ENCODE data around the gene CORIN.

Gene CORIN

DNA sequence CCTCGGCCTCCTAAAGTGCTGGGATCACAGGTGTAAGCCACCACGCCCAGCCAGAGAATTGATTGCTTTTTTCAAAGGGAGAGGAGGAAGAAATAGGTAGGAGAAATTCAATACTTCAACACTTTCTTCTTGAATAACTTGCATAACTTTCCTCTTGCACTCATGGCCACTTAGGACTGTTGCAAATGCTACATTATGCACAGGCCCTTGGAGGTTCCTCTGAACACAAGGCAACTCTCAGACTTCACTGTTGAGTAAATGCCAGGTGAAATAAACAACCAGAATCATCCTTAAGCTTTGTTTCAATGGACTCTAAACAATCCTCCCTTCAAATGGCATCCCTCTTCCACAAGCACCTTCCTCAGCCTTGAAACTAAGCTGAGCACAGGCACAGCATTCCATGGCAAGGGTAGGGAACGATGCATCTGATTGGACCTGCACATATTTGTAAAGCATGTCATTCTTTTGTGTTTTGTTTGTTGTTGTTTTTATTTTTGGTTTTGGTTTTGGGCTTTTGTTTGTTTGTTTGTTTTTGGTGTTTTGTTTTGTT, 28.1 kb downstream of the CORIN start:
- no peak overlapping the region for H3K4me3 ChIP-seq (ENCODE audit: low read length in 2 of 2)
- H3K4me1 ChIP-seq (ENCODE audit: control insufficient read depth, insufficient read depth, low read length): no peaks in the 10 kb centered on the region
- no peak overlapping the region for H3K27ac ChIP-seq (ENCODE audit: low read length)
- no peaks in the 10 kb centered on the region for H3K9me3 ChIP-seq (ENCODE audit: control insufficient read depth in 2 of 2, low read length in 2 of 2)
- no peak overlapping the region for H3K9ac ChIP-seq (ENCODE audit: low read length in 2 of 2)
- no peaks in the 10 kb centered on the region for H3K27me3 ChIP-seq (ENCODE audit: control insufficient read depth in 1 of 2, insufficient read depth in 2 of 2, low read length in 2 of 2)
- H3K36me3 ChIP-seq (ENCODE audit: control insufficient read depth in 2 of 2, insufficient read depth in 2 of 2, low read length in 2 of 2): no peaks in the 10 kb centered on the region

- no peaks in the 10 kb centered on the region for H3K36me3 ChIP-seq (ENCODE audit: control insufficient read depth in 2 of 2, insufficient read depth in 2 of 2, low read length in 2 of 2)
- H3K9me3 ChIP-seq (ENCODE audit: control insufficient read depth in 2 of 2, low read length in 2 of 2): no peaks in the 10 kb centered on the region
- no peaks in the 10 kb centered on the region for H3K4me1 ChIP-seq (ENCODE audit: control insufficient read depth, insufficient read depth, low read length)
- H3K27ac ChIP-seq (ENCODE audit: low read length): no peak overlapping the region
- H3K27me3 ChIP-seq (ENCODE audit: control insufficient read depth in 1 of 2, insufficient read depth in 2 of 2, low read length in 2 of 2): no peaks in the 10 kb centered on the region
- H3K4me3 ChIP-seq (ENCODE audit: low read length in 2 of 2): no peak overlapping the region
- H3K9ac ChIP-seq (ENCODE audit: low read length in 2 of 2): no peak overlapping the region
These were observed 33.3 kb downstream of the CORIN start for GRCh38 chr4:47804598-47804997.

- H3K9me3 ChIP-seq (ENCODE audit: control insufficient read depth in 2 of 2, low read length in 2 of 2): no peaks in the 10 kb centered on the region
- H3K27ac ChIP-seq (ENCODE audit: low read length): no peak overlapping the region
- H3K36me3 ChIP-seq (ENCODE audit: control insufficient read depth in 2 of 2, insufficient read depth in 2 of 2, low read length in 2 of 2): no peaks in the 10 kb centered on the region
- no peaks in the 10 kb centered on the region for H3K27me3 ChIP-seq (ENCODE audit: control insufficient read depth in 1 of 2, insufficient read depth in 2 of 2, low read length in 2 of 2)
- no peak overlapping the region for H3K4me3 ChIP-seq (ENCODE audit: low read length in 2 of 2)
- H3K9ac ChIP-seq (ENCODE audit: low read length in 2 of 2): no peak overlapping the region
- H3K4me1 ChIP-seq (ENCODE audit: control insufficient read depth, insufficient read depth, low read length): no peaks in the 10 kb centered on the region
These were observed 36.3 kb downstream of the CORIN start for GRCh38 chr4:47801481-47802002.

- Histone ChIP-seq H3K9me3 (ENCODE audit: control insufficient read depth in 2 of 2, low read length in 2 of 2) (no peaks in the 10 kb centered on the region), H3K27me3 (ENCODE audit: control insufficient read depth in 1 of 2, insufficient read depth in 2 of 2, low read length in 2 of 2) (no peaks in the 10 kb centered on the region), H3K27ac (ENCODE audit: low read length) (no peak overlapping the region), H3K36me3 (ENCODE audit: control insufficient read depth in 2 of 2, insufficient read depth in 2 of 2, low read length in 2 of 2) (no peaks in the 10 kb centered on the region), H3K9ac (ENCODE audit: low read length in 2 of 2) (no peak overlapping the region), H3K4me1 (ENCODE audit: control insufficient read depth, insufficient read depth, low read length) (no peaks in the 10 kb centered on the region), H3K4me3 (ENCODE audit: low read length in 2 of 2) (no peak overlapping the region)
These were observed 39.7 kb downstream of the CORIN start for GRCh38 chr4:47798165-47798564.

- H3K9me3 ChIP-seq (ENCODE audit: control insufficient read depth in 2 of 2, low read length in 2 of 2): no peaks in the 10 kb centered on the region
- no peaks in the 10 kb centered on the region for H3K4me1 ChIP-seq (ENCODE audit: control insufficient read depth, insufficient read depth, low read length)
- no peak overlapping the region for H3K9ac ChIP-seq (ENCODE audit: low read length in 2 of 2)
- no peak overlapping the region for H3K27ac ChIP-seq (ENCODE audit: low read length)
- H3K36me3 ChIP-seq (ENCODE audit: control insufficient read depth in 2 of 2, insufficient read depth in 2 of 2, low read length in 2 of 2): no peaks in the 10 kb centered on the region
- H3K4me3 ChIP-seq (ENCODE audit: low read length in 2 of 2): no peak overlapping the region
- H3K27me3 ChIP-seq (ENCODE audit: control insufficient read depth in 1 of 2, insufficient read depth in 2 of 2, low read length in 2 of 2): no peaks in the 10 kb centered on the region
These were observed 45.9 kb downstream of the CORIN start for GRCh38 chr4:47791965-47792364.

DNA sequence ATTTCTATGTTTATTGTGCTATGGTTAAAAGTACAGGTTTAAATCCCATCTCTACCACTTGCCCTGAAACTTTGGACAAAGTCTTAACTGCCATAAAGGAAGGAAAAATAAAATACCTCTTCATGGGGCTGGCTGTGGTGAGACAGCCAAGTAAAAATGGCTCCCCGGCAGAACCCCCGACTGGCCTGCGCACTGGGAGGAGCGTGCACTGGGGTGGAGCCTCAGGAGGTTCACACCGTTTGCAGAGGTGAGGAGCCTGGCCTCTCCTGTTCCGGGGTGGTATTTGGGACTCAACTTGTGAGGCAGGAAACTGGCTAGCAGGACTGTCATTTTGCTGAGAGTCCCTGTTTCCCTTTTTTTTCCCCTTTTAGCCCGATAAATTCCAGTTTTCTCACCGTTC, 47.8 kb downstream of the CORIN start:
- Histone ChIP-seq H3K4me3 (ENCODE audit: low read length in 2 of 2) (no peak overlapping the region), H3K36me3 (ENCODE audit: control insufficient read depth in 2 of 2, insufficient read depth in 2 of 2, low read length in 2 of 2) (no peaks in the 10 kb centered on the region), H3K27ac (ENCODE audit: low read length) (no peak overlapping the region), H3K27me3 (ENCODE audit: control insufficient read depth in 1 of 2, insufficient read depth in 2 of 2, low read length in 2 of 2) (no peaks in the 10 kb centered on the region), H3K9me3 (ENCODE audit: control insufficient read depth in 2 of 2, low read length in 2 of 2) (no peaks in the 10 kb centered on the region), H3K9ac (ENCODE audit: low read length in 2 of 2) (no peak overlapping the region), H3K4me1 (ENCODE audit: control insufficient read depth, insufficient read depth, low read length) (no peaks in the 10 kb centered on the region)

GRCh38 chr4:47788126-47788525, 49.7 kb downstream of the CORIN start:
- Histone ChIP-seq H3K9me3 (ENCODE audit: control insufficient read depth in 2 of 2, low read length in 2 of 2) (no peaks in the 10 kb centered on the region), H3K4me1 (ENCODE audit: control insufficient read depth, insufficient read depth, low read length) (no peaks in the 10 kb centered on the region), H3K9ac (ENCODE audit: low read length in 2 of 2) (no peak overlapping the region), H3K36me3 (ENCODE audit: control insufficient read depth in 2 of 2, insufficient read depth in 2 of 2, low read length in 2 of 2) (no peaks in the 10 kb centered on the region), H3K27me3 (ENCODE audit: control insufficient read depth in 1 of 2, insufficient read depth in 2 of 2, low read length in 2 of 2) (no peaks in the 10 kb centered on the region), H3K4me3 (ENCODE audit: low read length in 2 of 2) (no peak overlapping the region), H3K27ac (ENCODE audit: low read length) (no peak overlapping the region)

GRCh38 chr4:47786958-47787370, 50.9 kb downstream of the CORIN start:
- Histone ChIP-seq H3K27ac (ENCODE audit: low read length) (no peak overlapping the region), H3K9me3 (ENCODE audit: control insufficient read depth in 2 of 2, low read length in 2 of 2) (no peaks in the 10 kb centered on the region), H3K36me3 (ENCODE audit: control insufficient read depth in 2 of 2, insufficient read depth in 2 of 2, low read length in 2 of 2) (no peaks in the 10 kb centered on the region), H3K9ac (ENCODE audit: low read length in 2 of 2) (no peak overlapping the region), H3K27me3 (ENCODE audit: control insufficient read depth in 1 of 2, insufficient read depth in 2 of 2, low read length in 2 of 2) (no peaks in the 10 kb centered on the region), H3K4me1 (ENCODE audit: control insufficient read depth, insufficient read depth, low read length) (no peaks in the 10 kb centered on the region), H3K4me3 (ENCODE audit: low read length in 2 of 2) (no peak overlapping the region)

DNA sequence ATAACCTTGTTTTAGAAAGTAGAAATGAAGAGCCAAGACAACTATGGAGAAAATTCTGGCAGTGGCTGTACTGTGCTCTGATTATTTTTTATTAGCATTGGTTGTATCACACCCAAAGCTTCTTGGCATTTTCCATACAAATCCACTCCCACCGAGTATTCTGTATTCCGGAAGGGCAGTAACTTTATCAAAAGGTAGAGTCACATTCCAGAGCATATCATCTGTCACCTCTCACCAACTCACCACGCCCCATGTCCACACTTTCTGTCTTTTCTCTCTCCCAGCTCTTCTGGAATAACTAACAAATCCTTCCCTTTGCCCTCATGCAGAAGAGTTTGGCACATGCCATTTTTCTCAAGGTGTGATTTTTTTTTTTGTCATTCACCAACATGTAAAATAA, 52.7 kb downstream of the CORIN start:
- Histone ChIP-seq H3K4me1 (ENCODE audit: control insufficient read depth, insufficient read depth, low read length) (no peaks in the 10 kb centered on the region), H3K4me3 (ENCODE audit: low read length in 2 of 2) (no peak overlapping the region), H3K27ac (ENCODE audit: low read length) (no peak overlapping the region), H3K9me3 (ENCODE audit: control insufficient read depth in 2 of 2, low read length in 2 of 2) (no peaks in the 10 kb centered on the region), H3K27me3 (ENCODE audit: control insufficient read depth in 1 of 2, insufficient read depth in 2 of 2, low read length in 2 of 2) (no peaks in the 10 kb centered on the region), H3K36me3 (ENCODE audit: control insufficient read depth in 2 of 2, insufficient read depth in 2 of 2, low read length in 2 of 2) (no peaks in the 10 kb centered on the region), H3K9ac (ENCODE audit: low read length in 2 of 2) (no peak overlapping the region)

DNA sequence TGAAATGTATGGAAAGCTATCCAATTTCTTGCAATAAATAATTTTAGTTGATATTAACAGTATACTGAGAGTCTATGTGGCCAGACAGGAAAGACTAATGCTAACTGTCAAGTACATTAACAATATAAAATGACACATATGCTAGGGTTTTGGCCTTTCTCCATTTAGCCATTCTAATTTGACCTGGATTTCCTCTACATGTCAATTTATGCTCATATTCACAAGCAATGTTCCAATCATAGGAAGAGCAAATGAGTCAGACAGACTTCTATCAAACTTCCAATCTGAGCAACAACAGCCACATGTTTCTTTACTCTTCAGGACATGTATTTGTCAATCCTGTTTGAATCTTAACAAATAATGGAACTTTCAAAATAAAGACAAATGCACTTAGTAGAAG, 53.6 kb downstream of the CORIN start:
- no peaks in the 10 kb centered on the region for H3K9me3 ChIP-seq (ENCODE audit: control insufficient read depth in 2 of 2, low read length in 2 of 2)
- no peak overlapping the region for H3K27ac ChIP-seq (ENCODE audit: low read length)
- H3K9ac ChIP-seq (ENCODE audit: low read length in 2 of 2): no peak overlapping the region

GRCh38 chr4:47776353-47776752, 61.5 kb downstream of the CORIN start:
- no peaks in the 10 kb centered on the region for H3K27me3 ChIP-seq (ENCODE audit: control insufficient read depth in 1 of 2, insufficient read depth in 2 of 2, low read length in 2 of 2)
- H3K36me3 ChIP-seq (ENCODE audit: control insufficient read depth in 2 of 2, insufficient read depth in 2 of 2, low read length in 2 of 2): no peaks in the 10 kb centered on the region
- no peaks in the 10 kb centered on the region for H3K4me1 ChIP-seq (ENCODE audit: control insufficient read depth, insufficient read depth, low read length)
- H3K27ac ChIP-seq (ENCODE audit: low read length): no peak overlapping the region
- no peak overlapping the region for H3K4me3 ChIP-seq (ENCODE audit: low read length in 2 of 2)
- no peak overlapping the region for H3K9ac ChIP-seq (ENCODE audit: low read length in 2 of 2)
- H3K9me3 ChIP-seq (ENCODE audit: control insufficient read depth in 2 of 2, low read length in 2 of 2): no peaks in the 10 kb centered on the region

More for the DNA sequence above, 53.6 kb downstream of the CORIN start:
- H3K27me3 ChIP-seq (ENCODE audit: control insufficient read depth in 1 of 2, insufficient read depth in 2 of 2, low read length in 2 of 2): no peaks in the 10 kb centered on the region
- H3K36me3 ChIP-seq (ENCODE audit: control insufficient read depth in 2 of 2, insufficient read depth in 2 of 2, low read length in 2 of 2): no peaks in the 10 kb centered on the region
- H3K4me3 ChIP-seq (ENCODE audit: low read length in 2 of 2): no peak overlapping the region
- no peaks in the 10 kb centered on the region for H3K4me1 ChIP-seq (ENCODE audit: control insufficient read depth, insufficient read depth, low read length)

All from stomach smooth muscle (tissue), 2 donors.